ENCODE data around the gene PDE4A. TPM values are rescaled to one million over a fixed set of nuclear protein-coding genes. Genes with fewer than 3 reads are reported as not detected.

The PDE4A gene
- total RNA-seq, 3 donors from 2014 or later (not counting 1 experiment from before 2014, with no cell fraction given), result 34.2 to 46.2 (median 44.9) TPM

- Mint-ChIP-seq H3K36me3 (no peaks in the 10 kb centered on the region), H3K9me3 (no peaks in the 10 kb centered on the region), H3K27me3 (ENCODE audit: low read depth in 2 of 2) (no peaks in the 10 kb centered on the region), H3K4me3 (peak overlapping the region; percentile 65), H3K27ac (peak overlapping the region; percentile 58 to 78), H3K4me1 (peaks cover 34 to 53% of the 10 kb centered on the region in 2 donors)
- Histone ChIP-seq H3K4me3 (ENCODE audit: low read length) (no peak overlapping the region), H3K36me3 (ENCODE audit: control insufficient read depth, insufficient read depth, low read length) (peaks cover 6% of the 10 kb centered on the region), H3K4me1 (ENCODE audit: control insufficient read depth, insufficient read depth, low read length) (peaks cover 63% of the 10 kb centered on the region), H3K27me3 (ENCODE audit: control insufficient read depth, insufficient read depth, low read length) (no peaks in the 10 kb centered on the region), H3K9me3 (ENCODE audit: control insufficient read depth, insufficient read depth, low read length) (no peaks in the 10 kb centered on the region), H3K27ac (ENCODE audit: low read length) (no peak overlapping the region)
- DNase-seq, result peak; percentile 80 to 89
- peak; percentile 48 to 69 (median 52) for ATAC-seq
- intact Hi-C loops (cut with micrococcal nuclease), result loop anchor here (1.0 kb wide), 1 partner anchor 67 kb away; no protein-coding TSS in a partner anchor
- TF ChIP-seq CTCF (IDR thresholded peaks at IDR 0.05), result peak; percentile 93
- WGBS (ENCODE audit: insufficient coverage), result 15% methylated on average over 14 of the region's 17 CpGs
Observed at GRCh38 chr19:10505583-10506229, 85.4 kb downstream of the PDE4A start.

- Histone ChIP-seq H3K36me3 (ENCODE audit: control insufficient read depth, insufficient read depth, low read length) (peaks cover 19% of the 10 kb centered on the region), H3K4me3 (ENCODE audit: low read length) (no peak overlapping the region), H3K9me3 (ENCODE audit: control insufficient read depth, insufficient read depth, low read length) (no peaks in the 10 kb centered on the region), H3K27ac (ENCODE audit: low read length) (no peak overlapping the region), H3K4me1 (ENCODE audit: control insufficient read depth, insufficient read depth, low read length) (peaks cover 68% of the 10 kb centered on the region), H3K27me3 (ENCODE audit: control insufficient read depth, insufficient read depth, low read length) (no peaks in the 10 kb centered on the region)
- peak overlapping the region in 1 of 2 donors; percentile 86 for H3K27ac Mint-ChIP-seq
- WGBS (ENCODE audit: insufficient coverage), result 95% methylated on average over 15 of the region's 16 CpGs
- intact Hi-C loops (cut with micrococcal nuclease), result no loop called here
- peaks cover 2% of the 10 kb centered on the region for H3K36me3 Mint-ChIP-seq
- H3K9me3 Mint-ChIP-seq, result no peaks in the 10 kb centered on the region
- no peaks in the 10 kb centered on the region for H3K27me3 Mint-ChIP-seq (ENCODE audit: low read depth in 2 of 2)
- ATAC-seq (no peak), DNase-seq (no peak)
- peaks cover 33 to 45% of the 10 kb centered on the region in 2 donors for H3K4me1 Mint-ChIP-seq
- H3K4me3 Mint-ChIP-seq, result no peak overlapping the region
- TF ChIP-seq CTCF (IDR thresholded peaks at IDR 0.05), result no peak
Observed at GRCh38 chr19:10508036-10508435, 87.7 kb downstream of the PDE4A start.

DNA sequence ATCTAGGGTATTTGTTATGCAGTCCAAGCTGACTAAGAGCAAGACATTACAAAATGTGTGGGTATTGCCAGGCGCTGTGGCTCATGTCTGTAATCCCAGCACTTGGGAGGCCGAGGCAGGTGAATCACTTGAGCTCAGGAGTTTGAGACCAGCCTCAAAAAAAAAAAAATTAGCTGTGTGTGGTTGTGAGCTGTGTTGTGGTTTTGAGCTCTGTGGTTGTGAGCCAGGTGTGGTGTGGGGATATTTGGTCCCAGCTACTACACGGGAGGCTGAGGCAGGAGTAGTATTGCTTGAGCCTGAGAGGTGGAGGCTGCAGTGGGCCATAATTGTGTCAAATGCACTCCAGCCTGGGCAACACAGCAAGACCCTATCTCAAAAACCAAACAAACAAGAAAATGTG, 88.4 kb downstream of the PDE4A start:
- Mint-ChIP-seq H3K27ac (peak overlapping the region; percentile 81 to 86), H3K36me3 (peaks cover 9% of the 10 kb centered on the region), H3K27me3 (ENCODE audit: low read depth in 2 of 2) (no peaks in the 10 kb centered on the region), H3K9me3 (no peaks in the 10 kb centered on the region), H3K4me3 (peak overlapping the region; percentile 71), H3K4me1 (peaks cover 34 to 47% of the 10 kb centered on the region in 2 donors)
- Histone ChIP-seq H3K4me3 (ENCODE audit: low read length) (no peak overlapping the region), H3K36me3 (ENCODE audit: control insufficient read depth, insufficient read depth, low read length) (peaks cover 25% of the 10 kb centered on the region), H3K27ac (ENCODE audit: low read length) (no peak overlapping the region), H3K4me1 (ENCODE audit: control insufficient read depth, insufficient read depth, low read length) (peaks cover 70% of the 10 kb centered on the region), H3K9me3 (ENCODE audit: control insufficient read depth, insufficient read depth, low read length) (no peaks in the 10 kb centered on the region), H3K27me3 (ENCODE audit: control insufficient read depth, insufficient read depth, low read length) (no peaks in the 10 kb centered on the region)
- ATAC-seq, result peak in 2 of 3 donors; percentile 16 to 20
- 26% methylated on average over 3 of the region's 3 CpGs for WGBS (ENCODE audit: insufficient coverage)
- TF ChIP-seq CTCF (IDR thresholded peaks at IDR 0.05), result no peak
- intact Hi-C loops (cut with micrococcal nuclease), result no loop called here
- DNase-seq, result peak in 1 of 2 donors; percentile 57
